Measurements from ENCODE around the gene PDZRN4.
"Not testable (repeated sequence)": the region's sequence is repeated elsewhere in the genome, so short reads cannot be mapped to it uniquely, and the experiment has no call there.

GRCh38 chr12:41191549-41191948, 3.4 kb downstream of the PDZRN4 start:
- not testable (repeated sequence) for TF ChIP-seq CTCF (IDR thresholded peaks at IDR 0.05 in 8 of 11, conservative IDR thresholded peaks at IDR 0.05 in 3 of 11); POLR2A (IDR thresholded peaks at IDR 0.05); POLR2AphosphoS5 (IDR thresholded peaks at IDR 0.05)

All from spleen (tissue), 7 donors.